Measurements from ENCODE around the gene ROBO3. TPM values are rescaled to one million over a fixed set of nuclear protein-coding genes. Genes with fewer than 3 reads are reported as not detected.
A peak's percentile ranks its signal among the peaks of the same experiment; 100 is the strongest.

The ROBO3 gene
- total RNA-seq, 6 experiments from 2014 or later = 0.80 to 3.6 (median 1.8) TPM

DNA sequence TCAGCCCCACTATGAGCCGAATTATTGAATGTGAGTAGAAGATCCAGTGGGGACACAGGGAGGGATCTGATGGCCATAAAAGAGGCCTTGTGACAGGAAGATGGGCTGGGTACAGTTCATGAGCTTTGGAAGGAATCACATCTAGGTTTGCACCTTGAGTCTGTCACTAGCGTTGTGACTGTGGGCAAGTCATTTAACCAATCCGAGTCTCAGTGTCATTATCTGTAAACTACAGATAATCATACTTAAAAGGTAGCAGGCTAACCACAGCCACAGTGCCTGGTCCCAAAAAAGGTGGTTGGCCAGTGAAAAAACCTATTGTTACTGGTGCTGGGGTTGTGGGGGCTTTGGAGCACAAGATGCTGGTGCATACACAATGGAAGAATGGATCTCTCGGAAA is 57.6 kb downstream of the ROBO3 start:
- H3K4me1 ChIP-seq = peaks cover 0 to 14% (median 0%) of the 10 kb centered on the region in 4 donors
- no peak for ATAC-seq
- no peak overlapping the region for H3K27ac ChIP-seq
- H3K4me3 ChIP-seq = no peak overlapping the region
- no peaks in the 10 kb centered on the region for H3K27me3 ChIP-seq
- intact Hi-C loops (cut with DNase I) = no loop called here
- TF ChIP-seq, protein P1, sequence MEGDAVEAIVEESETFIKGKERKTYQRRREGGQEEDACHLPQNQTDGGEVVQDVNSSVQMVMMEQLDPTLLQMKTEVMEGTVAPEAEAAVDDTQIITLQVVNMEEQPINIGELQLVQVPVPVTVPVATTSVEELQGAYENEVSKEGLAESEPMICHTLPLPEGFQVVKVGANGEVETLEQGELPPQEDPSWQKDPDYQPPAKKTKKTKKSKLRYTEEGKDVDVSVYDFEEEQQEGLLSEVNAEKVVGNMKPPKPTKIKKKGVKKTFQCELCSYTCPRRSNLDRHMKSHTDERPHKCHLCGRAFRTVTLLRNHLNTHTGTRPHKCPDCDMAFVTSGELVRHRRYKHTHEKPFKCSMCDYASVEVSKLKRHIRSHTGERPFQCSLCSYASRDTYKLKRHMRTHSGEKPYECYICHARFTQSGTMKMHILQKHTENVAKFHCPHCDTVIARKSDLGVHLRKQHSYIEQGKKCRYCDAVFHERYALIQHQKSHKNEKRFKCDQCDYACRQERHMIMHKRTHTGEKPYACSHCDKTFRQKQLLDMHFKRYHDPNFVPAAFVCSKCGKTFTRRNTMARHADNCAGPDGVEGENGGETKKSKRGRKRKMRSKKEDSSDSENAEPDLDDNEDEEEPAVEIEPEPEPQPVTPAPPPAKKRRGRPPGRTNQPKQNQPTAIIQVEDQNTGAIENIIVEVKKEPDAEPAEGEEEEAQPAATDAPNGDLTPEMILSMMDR (IDR thresholded peaks at IDR 0.05) = no peak
- TF ChIP-seq POLR2A (IDR thresholded peaks at IDR 0.05) = no peak
- H3K9me3 ChIP-seq = no peaks in the 10 kb centered on the region
- 68% methylated on average over 4 of the region's 4 CpGs for WGBS (ENCODE audit: insufficient coverage, low coverage, low lambda C conversion rate, missing lambda C conversion rate)
- no peak for DNase-seq
- H3K36me3 ChIP-seq = no peaks in the 10 kb centered on the region

DNA sequence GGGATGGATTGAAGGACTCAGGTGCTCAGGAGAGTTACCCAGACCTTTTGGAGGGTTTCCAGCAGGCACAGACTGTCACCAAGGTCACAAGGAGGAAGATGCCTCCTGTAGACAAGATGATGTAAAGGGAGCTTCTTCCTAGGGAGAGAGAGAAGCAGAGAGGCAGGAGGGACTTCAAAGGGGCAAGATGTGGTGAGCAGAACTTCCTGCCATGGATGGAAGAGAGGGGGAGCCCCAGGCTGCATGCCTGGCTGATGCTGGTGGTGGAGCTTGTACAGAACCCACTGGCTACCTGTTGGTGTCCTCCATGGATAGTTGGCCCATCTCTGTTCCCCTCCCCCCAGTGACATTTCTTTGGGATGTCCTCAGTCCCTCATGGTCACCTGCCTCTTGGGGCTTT is 58.1 kb downstream of the ROBO3 start:
- no peaks in the 10 kb centered on the region for H3K9me3 ChIP-seq
- intact Hi-C loops (cut with DNase I) = no loop called here
- no peak for ATAC-seq
- H3K27me3 ChIP-seq = no peaks in the 10 kb centered on the region
- no peaks in the 10 kb centered on the region for H3K36me3 ChIP-seq
- no peak for TF ChIP-seq POLR2A (IDR thresholded peaks at IDR 0.05)
- TF ChIP-seq, protein P1 (IDR thresholded peaks at IDR 0.05) = no peak
- H3K27ac ChIP-seq = no peak overlapping the region
- DNase-seq = no peak
- peaks cover 0 to 12% (median 0%) of the 10 kb centered on the region in 4 donors for H3K4me1 ChIP-seq
- H3K4me3 ChIP-seq = no peak overlapping the region

DNA sequence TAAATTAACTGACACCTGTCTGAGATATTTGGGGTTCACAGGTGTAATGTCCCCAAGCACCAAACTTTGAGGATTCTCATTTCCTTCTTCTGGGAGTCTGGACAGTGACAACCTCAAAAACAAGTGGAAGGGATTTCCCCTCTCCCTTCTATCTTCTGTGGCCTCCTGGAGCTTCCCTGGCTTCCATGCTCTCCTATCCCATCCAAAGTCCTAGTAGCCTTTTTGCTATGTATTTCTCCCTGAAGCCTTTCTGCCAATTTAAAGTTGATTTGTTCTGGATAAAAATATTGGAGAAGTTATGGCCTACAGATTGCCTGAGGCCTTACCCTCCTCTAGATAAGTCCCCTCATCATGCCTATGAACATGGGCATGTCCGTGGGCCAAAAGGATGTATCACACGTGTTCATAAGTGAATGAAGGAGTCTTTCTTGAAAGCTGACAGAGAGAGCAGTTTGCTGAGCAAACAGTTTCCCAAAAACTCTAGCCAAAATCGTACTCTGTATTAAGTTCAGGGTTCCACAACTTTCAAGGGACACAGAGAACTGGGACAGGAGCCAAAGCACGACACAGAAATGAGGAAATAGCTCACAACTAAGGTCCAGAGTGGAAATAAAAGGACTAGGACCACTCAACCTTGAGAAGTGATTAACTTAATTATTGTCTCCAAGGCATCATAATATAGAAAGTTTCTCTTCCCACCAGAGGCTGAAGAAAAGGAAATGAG is 63.9 kb downstream of the ROBO3 start:
- H3K4me1 ChIP-seq = peaks cover 0 to 36% (median 0%) of the 10 kb centered on the region in 4 donors
- H3K36me3 ChIP-seq = no peaks in the 10 kb centered on the region
- intact Hi-C loops (cut with DNase I) = no loop called here
- H3K9me3 ChIP-seq = no peaks in the 10 kb centered on the region
- no peak overlapping the region for H3K4me3 ChIP-seq
- TF ChIP-seq, protein P1 (IDR thresholded peaks at IDR 0.05) = no peak
- no peak for TF ChIP-seq POLR2A (IDR thresholded peaks at IDR 0.05)
- ATAC-seq (peak; percentile 86 to 92 (median 91)), DNase-seq (peak in 2 of 3 donors; percentile 34 to 83)
- no peaks in the 10 kb centered on the region for H3K27me3 ChIP-seq
- H3K27ac ChIP-seq = peak overlapping the region in 2 of 3 donors; percentile 68 to 76
- 15% methylated on average over 4 of the region's 4 CpGs for WGBS (ENCODE audit: insufficient coverage, low coverage, low lambda C conversion rate, missing lambda C conversion rate)

DNA sequence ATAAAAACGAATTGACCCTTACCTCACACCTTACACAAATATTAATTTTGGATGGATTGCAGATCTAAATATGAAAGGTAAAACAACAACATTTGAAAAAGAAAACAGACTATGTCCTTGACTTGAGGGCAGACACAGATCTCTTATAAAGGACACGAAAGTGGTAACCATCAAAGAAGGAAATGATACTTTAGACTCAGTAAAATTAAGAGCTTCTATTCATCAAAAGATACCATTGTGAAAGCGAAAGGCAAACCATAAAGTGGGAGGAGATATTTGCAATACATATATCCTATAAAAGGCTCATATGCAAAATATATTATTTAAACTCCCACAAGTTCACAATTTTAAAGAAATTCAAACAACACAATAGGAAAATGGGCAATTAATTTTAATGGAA is 65.6 kb downstream of the ROBO3 start:
- Histone ChIP-seq H3K9me3 (no peaks in the 10 kb centered on the region), H3K27ac (peak overlapping the region in 1 of 3 donors; percentile 68), H3K36me3 (no peaks in the 10 kb centered on the region), H3K27me3 (no peaks in the 10 kb centered on the region), H3K4me1 (peaks cover 0 to 41% (median 3%) of the 10 kb centered on the region in 4 donors), H3K4me3 (no peak overlapping the region)
- DNase-seq (no peak), ATAC-seq (no peak)
- no peak for TF ChIP-seq POLR2A (IDR thresholded peaks at IDR 0.05)
- TF ChIP-seq, protein P1 (IDR thresholded peaks at IDR 0.05) = no peak
- WGBS (ENCODE audit: insufficient coverage, low coverage, low lambda C conversion rate, missing lambda C conversion rate) = 29% methylated on average over 3 of the region's 3 CpGs
- intact Hi-C loops (cut with DNase I) = no loop called here

Other genes starting within 250 kb of the ROBO3 start
- 10 to 100 TPM; 13.3 to 20.5 (median 17.9) TPM for gene TBRG1, start 242.6 kb upstream of the ROBO3 start, total RNA-seq
- gene SIAE, start 191.7 kb upstream of the ROBO3 start, total RNA-seq = 10 to 100 TPM; 30.9 to 56.8 (median 35.6) TPM
- gene SPA17, start 191.5 kb upstream of the ROBO3 start, total RNA-seq = 1 to 10 TPM in 3 of 6 experiments, under 1 TPM in 3; 0.23 to 4.0 (median 1.2) TPM
- 1 to 10 TPM in 3 of 6 experiments, under 1 TPM in 2, not detected in 1; 0.43 to 4.6 (median 1.4) TPM for gene NRGN, start 125.5 kb upstream of the ROBO3 start, total RNA-seq
- 1 to 10 TPM in 2 of 6 experiments, under 1 TPM in 3, not detected in 1; 0.68 to 1.4 (median 0.83) TPM for gene VSIG2, start 113.2 kb upstream of the ROBO3 start, total RNA-seq
- 10 to 100 TPM in 3 of 6 experiments, 1 to 10 TPM in 3; 6.1 to 15.3 (median 9.7) TPM for gene ESAM, start 103.1 kb upstream of the ROBO3 start, total RNA-seq
- gene MSANTD2, start 65.0 kb upstream of the ROBO3 start, total RNA-seq = 1 to 10 TPM; 2.6 to 4.7 (median 3.6) TPM
- gene ROBO4, start 32.4 kb downstream of the ROBO3 start, total RNA-seq = 10 to 100 TPM in 3 of 6 experiments, 1 to 10 TPM in 3; 3.6 to 18.8 (median 9.0) TPM
- under 1 TPM in 1 of 6 experiments, not detected in 5; 0.18 TPM for gene HEPN1, start 53.8 kb downstream of the ROBO3 start, total RNA-seq
- 10 to 100 TPM in 1 of 6 experiments, 1 to 10 TPM in 4, under 1 TPM in 1; 0.30 to 30.8 (median 2.3) TPM for gene HEPACAM, start 70.6 kb downstream of the ROBO3 start, total RNA-seq
- gene CCDC15, start 88.8 kb downstream of the ROBO3 start, total RNA-seq = 1 to 10 TPM in 2 of 6 experiments, under 1 TPM in 4; 0.57 to 1.8 (median 0.70) TPM
- gene SLC37A2, start 197.9 kb downstream of the ROBO3 start, total RNA-seq = 10 to 100 TPM in 1 of 6 experiments, 1 to 10 TPM in 5; 3.4 to 14.2 (median 4.7) TPM
- gene TMEM218, start 246.2 kb downstream of the ROBO3 start, total RNA-seq = 10 to 100 TPM in 4 of 6 experiments, 1 to 10 TPM in 2; 7.4 to 13.5 (median 10.5) TPM